KG1 (cell line): ENCODE results near the gene NRXN3.

Experiments
- DNase-seq: peaks from one replicate; lab custom pipeline; 2025; lab: John Stamatoyannopoulos, UW

The NRXN3 gene

DNA sequence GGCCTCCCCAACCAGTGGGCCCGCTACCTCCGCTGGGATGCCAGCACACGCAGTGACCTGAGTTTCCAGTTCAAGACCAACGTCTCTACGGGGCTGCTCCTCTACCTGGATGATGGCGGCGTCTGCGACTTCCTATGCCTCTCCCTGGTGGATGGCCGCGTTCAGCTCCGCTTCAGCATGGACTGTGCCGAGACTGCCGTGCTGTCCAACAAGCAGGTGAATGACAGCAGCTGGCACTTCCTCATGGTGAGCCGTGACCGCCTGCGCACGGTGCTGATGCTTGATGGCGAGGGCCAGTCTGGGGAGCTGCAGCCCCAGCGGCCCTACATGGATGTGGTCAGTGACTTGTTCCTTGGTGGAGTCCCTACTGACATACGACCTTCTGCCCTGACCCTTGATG, 73.0 kb downstream of the NRXN3 start:
- no peak for DNase-seq

DNA sequence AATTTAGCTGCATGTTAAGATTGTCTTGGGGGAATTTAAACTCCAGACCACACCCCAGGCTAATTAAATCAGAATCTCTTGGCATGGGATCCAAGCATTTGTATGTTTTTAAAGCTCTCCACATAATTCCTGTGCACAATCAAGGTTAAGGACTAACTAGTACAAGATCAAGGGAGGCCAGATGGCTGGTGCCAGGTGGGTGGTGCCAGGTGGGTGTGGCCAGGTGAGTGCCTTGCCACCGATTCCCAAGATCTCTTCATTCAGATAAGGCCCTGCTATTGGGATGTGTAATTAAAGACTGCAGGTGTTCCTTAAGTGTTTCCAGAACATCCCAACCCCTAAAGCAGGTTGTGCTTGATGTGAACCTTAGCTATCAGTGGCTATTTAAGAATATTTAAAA, 75.1 kb downstream of the NRXN3 start:
- no peak for DNase-seq

DNA sequence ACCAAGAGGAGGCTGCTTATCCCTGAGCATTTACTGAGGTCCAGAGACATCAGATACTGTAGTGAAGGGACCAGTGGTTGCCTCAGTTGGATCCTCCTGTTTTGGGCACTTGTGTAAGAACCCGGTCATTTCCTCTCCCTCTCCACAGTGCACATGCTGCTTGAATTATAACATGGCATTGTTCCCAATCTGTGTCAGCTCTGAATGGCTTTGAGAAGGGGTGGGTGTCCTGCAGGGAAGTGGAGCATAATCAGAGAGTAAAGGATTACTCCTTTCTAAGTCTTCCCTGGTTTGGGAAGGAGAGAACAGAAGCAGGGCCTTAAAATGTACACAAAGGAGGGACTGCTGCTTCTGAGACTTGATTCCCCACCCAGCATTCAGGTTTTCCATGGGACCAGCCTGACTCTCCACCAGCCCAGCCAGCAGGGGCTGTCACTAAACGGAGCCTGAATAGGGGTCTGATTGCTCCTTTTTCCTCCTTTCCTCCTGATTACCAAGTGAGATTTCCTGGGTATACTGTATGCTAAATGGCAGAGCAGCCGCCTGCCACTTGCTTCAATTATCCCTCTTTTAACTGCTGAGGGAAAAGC, 78.4 kb downstream of the NRXN3 start:
- DNase-seq: no peak

DNA sequence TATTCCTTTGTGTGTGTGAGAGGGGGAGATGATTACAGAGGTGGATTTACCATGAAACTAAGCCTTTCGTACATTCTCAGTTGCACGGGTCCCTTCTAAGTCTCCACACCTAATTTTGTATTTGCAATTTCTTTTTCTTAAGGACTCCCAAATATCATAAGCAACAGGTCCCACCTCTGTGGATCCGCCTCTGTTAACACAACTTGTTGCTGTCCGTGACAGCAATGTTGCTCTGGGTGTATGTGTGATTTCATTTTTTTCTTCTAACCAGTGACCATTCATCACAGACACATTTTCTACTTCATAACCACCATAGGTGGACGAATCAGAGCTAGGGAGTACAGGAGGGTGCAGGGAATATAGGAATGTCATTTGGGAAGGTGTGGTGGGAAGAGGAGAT, 81.1 kb downstream of the NRXN3 start:
- no peak for DNase-seq

DNA sequence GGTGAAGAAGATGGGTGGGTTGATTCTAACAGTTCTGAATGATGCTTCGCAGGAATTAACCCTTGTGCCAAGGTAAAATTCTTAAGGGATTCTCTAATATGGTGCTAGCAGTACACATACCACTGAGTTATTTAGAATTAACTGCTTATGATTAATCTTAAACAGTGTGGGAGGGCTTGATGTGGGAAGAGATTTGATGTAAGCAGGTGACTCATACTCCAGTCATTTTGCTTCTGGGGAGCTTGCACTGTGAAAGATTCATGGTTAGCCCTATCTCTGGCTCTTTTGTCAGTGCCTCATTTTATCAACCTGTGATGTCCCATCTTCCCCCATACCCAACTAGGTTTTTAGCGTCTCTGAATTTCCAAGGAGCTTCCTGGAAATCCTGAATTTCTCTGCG, 83.8 kb downstream of the NRXN3 start:
- DNase-seq: no peak

DNA sequence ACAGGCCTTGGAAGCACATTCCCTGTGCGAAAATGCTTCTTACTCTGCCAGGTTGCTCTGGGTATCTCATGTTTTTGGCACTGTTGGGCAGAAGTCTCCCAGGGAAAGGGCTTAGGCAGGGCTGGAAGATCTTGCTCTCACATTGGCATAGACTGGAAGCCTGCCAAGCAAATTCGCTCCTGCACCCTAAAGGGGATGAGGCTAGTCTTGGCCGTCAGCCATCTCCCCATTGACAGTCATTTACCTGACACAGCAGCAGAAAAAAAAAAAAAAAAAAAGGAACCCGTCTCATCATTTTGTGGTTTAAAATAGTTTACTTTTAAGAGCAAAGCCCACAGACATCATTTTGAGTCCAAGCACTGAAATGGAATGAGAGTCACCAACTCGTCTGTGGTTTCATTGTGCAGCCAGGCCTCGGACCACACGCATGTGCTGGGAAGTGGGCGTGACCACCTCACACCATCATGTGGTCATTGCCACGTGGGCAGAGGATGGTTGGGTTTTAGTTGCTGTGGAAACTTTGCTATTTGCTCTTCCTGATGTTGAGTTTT, 84.8 kb downstream of the NRXN3 start:
- DNase-seq: no peak

DNA sequence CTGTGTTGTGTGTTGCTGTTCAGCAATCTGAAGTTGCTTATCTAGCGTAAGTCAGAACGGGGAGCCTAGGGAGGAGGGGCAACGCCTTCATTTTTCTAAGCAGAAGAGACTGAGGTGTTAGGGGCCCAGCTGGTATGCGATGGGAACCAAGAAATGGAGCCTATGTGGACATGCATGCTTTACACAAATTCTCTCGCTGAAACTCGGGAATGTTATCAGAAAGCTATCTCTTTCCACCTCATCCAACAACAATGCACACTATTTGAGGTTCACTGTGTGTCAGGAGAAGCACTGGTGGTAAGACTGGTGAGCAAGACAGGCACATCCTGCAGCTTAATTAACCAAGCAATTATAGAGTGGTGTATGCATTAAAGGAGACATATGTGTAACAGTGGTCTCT, 89.7 kb downstream of the NRXN3 start:
- no peak for DNase-seq

DNA sequence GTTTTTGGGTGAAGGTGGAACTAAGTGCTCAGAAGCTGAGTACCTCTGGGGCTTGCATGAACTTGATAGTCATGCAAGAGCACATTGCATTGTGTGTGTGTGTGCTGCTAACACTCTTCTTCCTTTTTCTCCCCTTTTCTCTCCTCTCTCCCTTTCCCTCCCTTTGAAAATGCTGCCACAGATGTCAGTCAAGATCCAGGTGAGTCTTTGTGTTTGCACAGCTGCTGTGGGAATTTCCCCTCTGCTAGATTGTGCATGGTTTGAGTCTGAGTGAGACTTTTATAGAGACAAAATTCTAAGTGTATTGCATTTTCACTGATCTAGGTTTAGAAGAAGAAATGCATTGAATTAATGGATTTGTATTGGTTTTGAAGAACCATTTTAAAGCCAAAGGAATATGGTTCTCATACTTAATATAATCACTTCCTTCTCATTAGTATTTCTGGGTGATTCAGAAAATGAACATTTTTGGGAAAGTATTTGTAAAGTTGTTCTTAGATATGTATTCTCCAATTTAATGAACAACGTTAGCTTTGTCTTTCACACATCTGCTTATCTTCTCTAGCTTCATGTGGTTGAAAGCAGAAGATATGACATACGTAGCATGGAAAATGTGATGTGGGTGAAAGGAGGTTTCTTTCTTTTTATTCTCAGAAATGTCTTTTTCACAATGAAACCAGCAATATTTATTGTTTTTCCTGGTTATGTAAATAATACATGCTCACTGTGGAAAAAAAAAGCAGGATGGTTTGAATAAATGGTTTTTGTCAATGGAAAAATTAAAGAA, 108.5 kb downstream of the NRXN3 start:
- no peak for DNase-seq

DNA sequence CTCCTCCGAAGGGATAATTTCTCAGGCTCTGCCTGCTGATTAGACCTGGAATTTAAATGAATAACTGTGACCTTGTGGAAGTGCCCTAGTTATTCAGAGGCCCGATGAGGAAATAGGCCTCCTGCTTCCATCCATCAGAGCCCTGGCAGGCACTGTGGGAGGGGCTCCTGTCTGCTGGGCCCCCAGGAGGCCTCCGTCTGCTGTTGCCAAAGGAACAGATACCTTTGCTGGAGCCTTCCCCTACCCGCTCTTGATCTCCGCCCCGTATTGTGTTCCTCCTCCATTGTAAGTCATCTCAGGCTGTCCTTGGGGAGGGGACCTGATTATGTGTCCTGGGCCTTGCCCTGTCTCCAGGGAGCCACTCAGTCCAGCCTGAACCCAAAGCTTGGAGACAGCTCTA, 112.3 kb downstream of the NRXN3 start:
- DNase-seq: no peak

DNA sequence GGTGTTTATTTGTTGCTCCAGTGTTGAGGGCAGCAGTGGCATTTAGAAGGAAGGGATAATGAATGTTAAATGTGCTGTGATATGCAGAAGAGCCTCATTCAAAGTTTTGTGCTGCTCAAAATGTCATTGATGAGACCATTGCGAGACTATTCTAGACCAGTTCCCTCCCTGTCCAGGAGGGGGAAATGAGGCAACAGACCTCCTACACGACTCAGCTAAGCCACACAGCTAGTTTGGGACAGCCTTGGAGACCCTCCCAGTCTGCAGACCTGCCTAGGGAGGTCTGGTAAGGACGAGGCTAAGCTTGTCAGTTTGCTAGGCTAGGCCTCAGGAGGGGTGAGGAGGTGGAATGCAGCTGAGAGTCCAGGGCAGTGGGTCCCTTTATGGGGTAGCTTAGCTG, 116.0 kb downstream of the NRXN3 start:
- DNase-seq: no peak

DNA sequence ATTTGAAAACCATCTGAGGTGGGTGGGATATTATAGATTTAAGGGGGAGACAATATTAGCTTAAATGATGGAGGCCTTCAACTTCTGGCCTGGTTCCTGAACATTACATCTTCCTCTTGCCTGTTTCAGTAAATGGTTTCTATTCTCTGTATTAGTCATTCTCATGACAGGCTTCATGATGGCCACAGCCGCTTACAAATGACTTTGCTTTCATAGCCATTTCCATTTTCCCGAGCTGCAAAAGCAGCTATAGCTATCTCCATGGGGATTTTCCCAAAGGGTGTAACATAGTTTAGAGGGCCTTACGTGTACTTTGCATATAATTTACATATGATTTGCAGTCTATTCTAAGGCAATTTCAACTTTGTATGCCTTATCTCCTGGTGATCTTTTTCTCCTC, 121.8 kb downstream of the NRXN3 start:
- no peak for DNase-seq

DNA sequence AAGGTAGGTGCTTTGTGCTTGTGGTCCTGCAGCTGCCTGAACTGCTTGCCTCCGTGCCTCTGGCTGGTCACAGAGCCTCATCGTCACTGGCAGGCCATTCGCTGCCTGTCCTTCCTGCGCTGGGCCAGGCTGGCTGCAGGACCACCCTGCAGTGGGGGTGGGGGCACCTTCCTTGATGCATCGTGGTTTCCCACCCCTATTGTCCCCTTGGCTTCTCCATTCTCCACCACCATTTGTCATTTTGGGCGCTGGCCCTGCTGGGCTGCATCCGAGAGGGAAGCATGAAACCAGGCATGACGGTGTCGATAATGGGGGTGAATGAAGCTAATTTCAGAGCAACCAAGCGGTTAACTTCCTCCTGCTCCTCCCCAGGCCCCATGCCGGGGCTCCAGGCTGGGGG, 127.7 kb downstream of the NRXN3 start:
- no peak for DNase-seq

DNA sequence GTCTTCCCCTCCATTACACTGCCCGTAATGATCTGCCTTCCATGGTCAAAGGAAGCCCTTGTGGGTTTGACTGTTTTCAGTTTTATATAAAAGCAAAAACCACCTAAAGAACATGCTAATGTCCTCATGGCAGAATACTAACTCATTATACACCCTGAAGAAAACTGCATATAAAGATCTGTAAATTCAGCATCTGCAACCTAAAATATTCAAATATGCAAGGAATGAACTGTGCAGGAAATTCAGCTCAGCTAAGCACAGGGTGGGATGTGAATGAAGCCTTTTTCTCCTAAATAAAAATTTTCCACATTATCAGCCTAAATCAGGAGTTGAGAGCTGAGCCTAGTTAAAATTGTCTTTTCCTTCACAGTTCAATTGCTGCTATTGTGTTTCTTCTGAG, 128.1 kb downstream of the NRXN3 start:
- no peak for DNase-seq

DNA sequence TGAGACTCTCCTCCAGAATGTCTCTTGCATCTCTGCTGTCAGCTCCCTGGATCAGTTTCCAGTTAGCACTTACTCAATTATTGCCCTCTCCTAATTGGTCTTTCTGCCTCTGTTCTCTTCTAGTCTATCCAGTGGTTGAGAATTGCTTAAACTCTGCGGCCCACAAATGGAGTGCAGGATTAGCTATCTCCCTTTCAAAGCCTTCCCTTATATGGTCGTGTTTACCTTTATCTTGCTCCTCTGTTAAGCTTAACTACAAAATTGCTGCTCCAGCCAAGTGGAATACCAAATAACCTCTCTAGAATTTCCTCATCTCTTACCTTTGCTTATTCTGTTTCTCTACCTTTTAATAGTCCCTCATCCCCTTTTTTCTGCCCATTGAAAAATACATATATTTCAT, 132.7 kb downstream of the NRXN3 start:
- no peak for DNase-seq

DNA sequence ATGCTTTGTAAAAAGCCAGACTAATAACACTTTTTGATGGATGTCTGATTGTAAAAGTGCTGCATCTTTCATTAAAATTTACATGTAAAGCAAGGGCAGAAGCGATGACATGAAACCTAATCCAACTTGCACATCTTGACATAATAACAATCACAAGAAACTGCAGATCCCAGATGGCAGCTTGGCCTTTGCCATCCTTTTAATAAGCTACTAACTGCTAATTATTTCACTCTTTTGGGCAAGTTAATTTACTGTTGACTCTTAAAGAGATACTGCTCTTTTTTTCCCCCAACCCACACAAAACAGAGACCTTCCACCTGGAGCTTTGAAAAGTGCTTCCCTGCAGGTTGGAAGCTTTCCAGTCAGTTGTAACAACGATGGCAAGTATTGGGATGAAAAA, 137.5 kb downstream of the NRXN3 start:
- no peak for DNase-seq

DNA sequence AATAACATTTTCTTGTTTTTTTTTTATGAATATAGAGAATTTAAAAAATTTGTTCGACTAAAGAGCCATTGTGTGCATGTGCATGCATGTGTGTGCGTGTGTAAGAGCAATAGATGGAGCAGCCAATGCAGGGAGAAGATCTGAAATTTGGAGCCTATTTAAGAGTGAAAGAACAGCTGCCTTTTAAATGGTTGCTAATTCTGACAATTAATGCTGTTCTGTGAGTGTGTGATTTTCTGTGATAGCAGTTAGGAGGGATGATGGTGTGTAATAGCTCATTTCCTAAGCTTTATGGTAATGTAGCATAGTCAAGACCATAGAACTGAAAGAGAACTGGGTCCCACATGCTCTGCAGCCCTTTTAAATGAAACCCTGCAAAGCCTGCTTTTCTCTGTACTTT, 137.9 kb downstream of the NRXN3 start:
- no peak for DNase-seq

DNA sequence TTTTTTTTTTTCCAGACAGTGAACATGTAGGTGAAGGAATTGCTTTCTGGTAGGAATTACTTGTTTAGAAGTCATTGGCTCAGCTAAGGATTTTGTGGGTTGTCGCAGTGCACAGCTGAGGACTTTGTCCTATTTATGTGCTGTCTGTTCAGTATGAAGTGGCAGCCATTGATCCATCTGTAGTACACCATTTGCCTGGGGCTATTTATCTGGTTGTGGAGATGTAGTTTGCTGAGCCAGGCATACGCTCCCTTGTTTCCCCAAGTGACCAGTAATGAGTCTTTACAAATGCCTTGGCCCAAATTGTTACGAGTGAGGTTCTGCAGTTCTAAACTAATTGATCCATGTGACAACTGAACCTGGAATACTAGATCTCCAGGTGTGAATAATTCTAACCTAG, 140.1 kb downstream of the NRXN3 start:
- DNase-seq: no peak

DNA sequence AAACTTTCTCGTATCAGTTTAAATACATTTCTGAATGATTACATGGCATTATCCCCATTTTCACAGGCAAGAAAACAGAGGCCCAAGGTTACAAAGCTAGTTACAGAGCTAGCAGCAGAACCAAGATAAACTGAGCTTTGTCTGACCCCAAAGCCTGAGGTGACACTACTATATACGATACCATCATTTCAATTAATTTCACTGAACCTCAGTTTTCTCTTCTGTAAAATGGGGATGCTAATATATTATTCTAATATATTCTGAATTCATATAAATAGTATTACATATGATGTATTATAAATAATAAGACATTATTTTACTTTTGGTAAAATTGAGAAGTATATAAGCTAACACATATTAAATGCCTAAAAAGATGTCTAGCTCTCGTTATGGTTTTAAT, 143.3 kb downstream of the NRXN3 start:
- DNase-seq: no peak

DNA sequence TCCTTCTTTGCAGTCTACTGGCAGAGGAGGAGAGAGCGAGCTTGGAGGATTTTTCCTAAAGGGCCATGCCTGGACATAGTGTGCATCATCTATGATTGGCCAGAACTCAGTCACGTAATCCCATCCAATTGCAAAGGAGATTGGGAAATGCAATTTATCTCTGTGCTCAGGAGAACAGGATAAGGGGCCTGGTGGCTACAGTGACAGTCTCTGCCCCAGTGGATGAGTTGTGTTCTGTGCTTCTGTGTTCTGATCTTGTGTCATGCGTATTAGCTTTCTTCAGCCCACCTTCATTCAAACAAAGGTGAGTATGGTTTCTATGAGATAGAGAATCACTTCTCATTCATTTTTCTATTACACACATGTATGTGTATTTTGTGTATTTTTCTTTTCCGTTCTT, 144.3 kb downstream of the NRXN3 start:
- no peak for DNase-seq

DNA sequence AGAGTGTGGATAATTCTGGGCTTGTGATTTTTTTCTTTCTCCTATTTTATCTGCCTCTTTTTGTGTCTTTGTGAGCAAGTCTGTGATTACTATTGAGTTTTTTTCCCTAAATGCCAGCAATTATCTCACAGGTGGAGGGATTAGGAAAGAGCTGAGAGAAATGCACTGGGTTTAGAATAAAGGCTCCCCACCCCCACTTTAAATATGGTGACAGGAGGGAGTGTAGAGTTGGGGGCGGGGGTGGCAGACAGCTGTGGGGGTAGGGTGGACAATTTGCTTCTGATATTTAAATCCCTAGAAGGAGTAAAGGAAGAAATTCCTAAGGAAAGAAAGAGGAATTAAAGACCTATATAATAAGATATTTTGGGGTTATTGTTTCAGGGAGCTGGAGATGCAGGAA, 145.9 kb downstream of the NRXN3 start:
- DNase-seq: no peak

DNA sequence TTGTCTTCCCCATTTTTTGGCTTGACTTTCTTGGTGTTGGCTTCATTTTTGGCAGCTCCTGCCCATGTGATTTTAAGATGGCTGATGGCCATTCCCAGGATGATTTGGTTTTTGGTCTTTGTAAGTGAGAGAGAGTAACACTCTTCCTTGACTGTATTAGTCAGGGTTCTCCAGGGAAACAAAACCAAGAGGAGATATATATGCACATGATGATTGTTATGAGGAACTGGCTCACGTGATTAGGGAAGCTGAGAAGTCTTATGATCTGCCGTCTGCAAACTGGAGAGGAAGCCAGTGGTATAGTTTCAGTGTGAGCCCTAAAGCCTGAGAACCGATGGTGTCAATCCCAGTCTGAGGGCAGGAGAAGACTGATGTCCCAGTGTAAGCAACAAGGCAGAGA, 146.6 kb downstream of the NRXN3 start:
- no peak for DNase-seq

DNA sequence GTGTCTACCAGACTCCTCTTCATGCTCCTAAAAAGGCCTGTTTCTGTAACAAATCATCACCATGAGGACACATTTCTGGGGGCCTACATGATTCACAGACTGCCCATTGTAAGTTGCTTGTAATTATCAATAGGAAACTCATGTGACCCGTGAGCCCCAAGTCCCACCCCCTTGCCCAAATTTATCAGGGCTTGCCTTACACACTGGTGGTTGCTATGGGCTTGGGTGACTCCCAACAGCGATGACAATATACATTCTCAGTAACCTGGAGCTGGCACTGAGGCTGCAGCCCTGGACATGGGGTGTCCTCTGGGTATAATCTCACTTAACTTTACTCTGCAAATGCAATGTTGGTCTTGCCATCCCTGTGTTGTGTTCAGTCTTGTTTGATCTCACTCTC, 149.2 kb downstream of the NRXN3 start:
- DNase-seq: no peak

DNA sequence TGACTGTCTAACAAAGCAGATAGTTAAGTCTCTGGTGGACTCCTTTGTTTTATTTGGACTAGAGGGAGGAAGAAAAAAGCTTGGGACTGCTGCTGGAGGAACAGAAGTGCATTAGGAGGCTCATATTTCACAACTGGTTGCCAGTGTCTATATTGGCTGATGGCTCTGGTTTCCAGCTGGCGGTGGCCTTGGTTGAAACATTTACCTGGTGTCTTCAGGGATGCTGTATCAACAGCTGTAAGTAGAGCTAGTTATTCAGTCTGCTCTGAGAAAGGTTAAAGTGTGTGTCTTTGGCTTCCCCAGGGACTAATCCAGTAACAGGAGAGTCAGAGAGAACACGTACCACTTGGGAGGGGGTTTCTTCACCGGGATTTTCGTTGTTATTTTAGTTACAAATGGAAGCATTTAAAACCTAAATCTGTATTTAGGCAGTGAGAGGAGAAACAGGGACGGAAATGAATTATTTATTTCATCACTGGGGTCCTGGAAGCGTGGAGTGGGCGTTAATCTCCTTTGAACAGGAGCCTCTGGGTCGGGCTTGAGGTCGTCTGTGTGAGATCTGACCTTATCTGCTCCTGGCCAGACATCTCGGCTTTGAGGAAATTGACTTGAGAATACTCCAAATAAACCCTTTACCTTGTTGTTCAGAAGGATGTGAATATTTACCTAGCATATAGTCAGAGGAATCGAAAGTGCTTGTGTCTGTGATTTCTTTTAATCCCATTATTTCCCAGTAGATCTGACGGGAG, 149.9 kb downstream of the NRXN3 start:
- DNase-seq: no peak
